Ishikawa (cell line): ENCODE measurements around the gene SPZ1.

Experiments
- CEBPB ChIP-seq: IDR thresholded peaks from 2 replicates; pipeline ENCODE4 v1.6.1; 2012
- CREB1 ChIP-seq: IDR thresholded peaks from 2 replicates; pipeline ENCODE4 v1.6.1; 2012; ENCODE audit warnings: low read depth
- EP300 ChIP-seq: IDR thresholded peaks from 2 replicates; pipeline ENCODE4 v1.6.1; 2012; ENCODE audit warnings: borderline replicate concordance
- FOXM1 ChIP-seq: IDR thresholded peaks from 2 replicates; pipeline ENCODE4 v1.6.1; 2012; ENCODE audit warnings: low read depth, borderline replicate concordance
- NFIC ChIP-seq: IDR thresholded peaks from 2 replicates; pipeline ENCODE4 v1.6.1; 2012
- RAD21 ChIP-seq: IDR thresholded peaks from 2 replicates; pipeline ENCODE4 v1.6.1; 2012; ENCODE audit warnings: low read depth
- TAF1 ChIP-seq: IDR thresholded peaks from 2 replicates; pipeline ENCODE4 v1.6.1; 2012; ENCODE audit warnings: low read depth, mild to moderate bottlenecking
- TEAD4 ChIP-seq: IDR thresholded peaks from 2 replicates; pipeline ENCODE4 v1.6.1; 2012
- USF1 ChIP-seq: IDR thresholded peaks from 2 replicates; pipeline ENCODE4 v1.6.1; 2012

- TF ChIP-seq NFIC (no peak), EP300 (no peak), USF1 (no peak), TEAD4 (no peak), CREB1 (no peak), FOXM1 (no peak), RAD21 (no peak), CEBPB (no peak), TAF1 (no peak)
Measured at GRCh38 chr5:80289320-80289719, 30.5 kb upstream of the SPZ1 start.
